CD4-positive, CD25-positive, alpha-beta regulatory T cell (primary cell): ENCODE data around the gene RETREG1. TPM values are rescaled to one million over a fixed set of nuclear protein-coding genes. Genes with fewer than 3 reads are reported as not detected.

Experiments
- ATAC-seq, 2 donors: fragments of 150-1000 bp; cut with Tn5 transposase; one replicate each; pipeline ENCODE4 v1.10.0; 2021; ENCODE audit warnings: low read depth in 2 of 2, moderate number of reproducible peaks in 2 of 2, moderate library complexity in 1 of 2
- DNase-seq, 3 donors: peaks; one replicate each; pipeline versions ENCODE4 v3.0.0 to v3.0.0-alpha.2; 2012 to 2022; ENCODE audit warnings: mixed read lengths in 1 of 3
- H3K27ac ChIP-seq: one replicate; pipeline ENCODE4 v1.7.0; 2013; ENCODE audit warnings: mild to moderate bottlenecking, low read length; ENCODE audit not compliant: insufficient read depth, poor library complexity, severe bottlenecking
- H3K27me3 ChIP-seq: one replicate; pipeline ENCODE4 v1.7.0; 2013; ENCODE audit warnings: low read length; ENCODE audit not compliant: control insufficient read depth, insufficient read depth
- H3K36me3 ChIP-seq: one replicate; pipeline ENCODE4 v1.7.0; 2013; ENCODE audit warnings: mild to moderate bottlenecking, low read length, moderate library complexity; ENCODE audit not compliant: control insufficient read depth, insufficient read depth
- H3K4me1 ChIP-seq: 2 replicates; pipeline ENCODE4 v1.7.0; 2013; ENCODE audit warnings: mild to moderate bottlenecking, low read length; ENCODE audit not compliant: insufficient read depth, control insufficient read depth, poor library complexity, severe bottlenecking
- H3K4me3 ChIP-seq: one replicate; pipeline ENCODE4 v1.7.0; 2013; ENCODE audit warnings: low read depth, mild to moderate bottlenecking, low read length, moderate library complexity
- H3K9me3 ChIP-seq, 2 experiments: 1 replicate in 1 of 2; 2 replicates in 1 of 2; pipeline ENCODE4 v1.7.0; 2013; ENCODE audit warnings: low read length in 2 of 2, mild to moderate bottlenecking in 1 of 2, moderate library complexity in 1 of 2; ENCODE audit not compliant: control insufficient read depth in 2 of 2
- H3K27ac Mint-ChIP-seq, 3 donors: one replicate each; pipeline ENCODE4 v1.8.0; 2020 to 2022; ENCODE audit warnings: mild to moderate bottlenecking in 3 of 3, mixed read lengths in 3 of 3, moderate library complexity in 2 of 3
- H3K27me3 Mint-ChIP-seq: one replicate; pipeline ENCODE4 v1.8.0; 2022; ENCODE audit warnings: mild to moderate bottlenecking, mixed read lengths
- H3K36me3 Mint-ChIP-seq: one replicate; pipeline ENCODE4 v1.8.0; 2020; ENCODE audit warnings: mixed read lengths
- H3K4me1 Mint-ChIP-seq, 4 donors: one replicate each; pipeline ENCODE4 v1.8.0; 2020 to 2022; ENCODE audit warnings: mixed read lengths in 4 of 4, mild to moderate bottlenecking in 1 of 4
- H3K4me3 Mint-ChIP-seq, 4 donors: one replicate each; pipeline ENCODE4 v1.8.0; 2020 to 2022; ENCODE audit warnings: mild to moderate bottlenecking in 4 of 4, mixed read lengths in 4 of 4, moderate library complexity in 3 of 4
- H3K9me3 Mint-ChIP-seq, 7 donors: one replicate each; pipeline ENCODE4 v1.8.0; 2020 to 2022; ENCODE audit warnings: mixed read lengths in 7 of 7, mild to moderate bottlenecking in 3 of 7, moderate library complexity in 2 of 7
- polyA plus RNA-seq, 4 donors: library from polyadenylated mRNA; unstranded; fragments of 300-500 nt; fragmentation: Illumina TruSeq; gene quantifications; one replicate each; pipeline ENCODE4 v1.2.3, GENCODE V29; 2021
- total RNA-seq: library from RNA; stranded (reverse); gene quantifications from one replicate; pipeline ENCODE4 v1.2.3, GENCODE V29; 2022

Gene RETREG1
- total and polyA plus RNA-seq, 5 donors from 2014 or later = 31.0 to 123 (median 64.3) TPM

- Histone ChIP-seq H3K27me3 (no peaks in the 10 kb centered on the region), H3K9me3 (no peaks in the 10 kb centered on the region), H3K4me1 (no peaks in the 10 kb centered on the region), H3K36me3 (peaks cover 8% of the 10 kb centered on the region), H3K27ac (no peak overlapping the region), H3K4me3 (no peak overlapping the region)
- DNase-seq (no peak), ATAC-seq (no peak)
- Mint-ChIP-seq H3K4me3 (peak overlapping the region in 1 of 4 donors; percentile 7), H3K9me3 (no peaks in the 10 kb centered on the region), H3K27me3 (no peaks in the 10 kb centered on the region), H3K4me1 (peaks cover 14 to 62% (median 21%) of the 10 kb centered on the region in 4 donors), H3K36me3 (peaks cover 19% of the 10 kb centered on the region), H3K27ac (peak overlapping the region in 2 of 3 donors; percentile 4 to 29)
Observed at GRCh38 chr5:16531063-16531648, 85.6 kb downstream of the RETREG1 start.

DNA sequence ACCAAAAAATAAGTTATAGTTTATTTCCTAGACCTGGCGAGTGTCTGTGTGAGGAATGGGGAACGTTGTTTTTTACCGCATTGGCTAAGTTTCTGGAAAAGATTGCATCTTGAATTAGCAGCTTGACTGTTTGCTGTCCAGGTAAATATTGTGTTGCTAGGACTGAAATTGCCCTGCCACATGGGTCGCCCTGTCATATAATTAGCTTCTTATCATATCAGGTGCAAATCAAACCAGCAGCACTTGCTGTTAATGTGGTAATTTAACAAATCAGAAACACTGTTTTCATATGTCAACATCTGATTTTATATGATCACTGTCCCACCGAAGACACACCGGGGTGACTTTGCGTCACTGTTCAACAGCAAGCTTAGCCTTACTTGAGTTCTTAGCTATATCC is 87.5 kb downstream of the RETREG1 start:
- no peak overlapping the region for H3K27ac ChIP-seq
- H3K27ac Mint-ChIP-seq = no peak overlapping the region
- no peak for ATAC-seq
- no peaks in the 10 kb centered on the region for H3K9me3 ChIP-seq
- no peak overlapping the region for H3K4me3 ChIP-seq
- H3K36me3 Mint-ChIP-seq = peaks cover 26% of the 10 kb centered on the region
- DNase-seq = no peak
- H3K36me3 ChIP-seq = peaks cover 4% of the 10 kb centered on the region
- H3K4me1 ChIP-seq = no peaks in the 10 kb centered on the region
- H3K27me3 ChIP-seq = no peaks in the 10 kb centered on the region
- H3K27me3 Mint-ChIP-seq = no peaks in the 10 kb centered on the region
- H3K4me1 Mint-ChIP-seq = peaks cover 7 to 66% (median 20%) of the 10 kb centered on the region in 4 donors
- no peak overlapping the region for H3K4me3 Mint-ChIP-seq
- no peaks in the 10 kb centered on the region for H3K9me3 Mint-ChIP-seq

DNA sequence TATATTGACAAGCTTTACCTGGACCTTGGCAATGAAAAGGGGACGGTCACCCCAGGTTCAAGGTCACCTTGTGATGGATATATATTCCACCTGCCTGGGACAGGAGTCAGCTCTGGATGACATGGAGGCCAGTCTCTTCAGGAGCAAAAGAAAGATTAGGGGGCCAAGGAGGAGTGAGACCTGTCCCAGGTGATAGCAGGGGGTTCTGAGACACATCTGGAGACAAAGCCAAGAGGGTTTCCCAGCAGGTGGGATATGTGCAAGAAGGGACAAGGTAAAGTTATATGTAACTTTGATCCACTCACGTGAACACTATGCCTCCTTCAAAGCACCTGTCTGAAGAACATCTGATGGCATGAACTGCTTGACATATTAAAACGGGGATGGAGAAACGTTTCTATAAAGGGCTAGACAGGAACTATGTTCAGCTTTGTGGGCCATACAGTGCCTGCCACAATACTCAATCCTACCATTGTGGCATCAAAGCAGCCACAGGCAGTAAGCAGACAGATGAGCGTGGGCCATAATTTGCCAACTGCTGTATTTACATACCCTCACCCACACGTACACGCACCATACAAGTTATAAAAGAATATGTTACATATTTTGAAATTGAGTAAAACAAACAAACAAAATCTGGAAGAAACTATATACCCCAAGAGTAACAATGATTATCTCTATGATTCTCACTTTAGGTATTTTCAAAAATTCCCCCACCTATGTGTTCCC is 88.3 kb downstream of the RETREG1 start:
- H3K4me1 ChIP-seq = no peaks in the 10 kb centered on the region
- no peaks in the 10 kb centered on the region for H3K9me3 Mint-ChIP-seq
- no peak overlapping the region for H3K27ac Mint-ChIP-seq
- peaks cover 6% of the 10 kb centered on the region for H3K36me3 ChIP-seq
- H3K27ac ChIP-seq = no peak overlapping the region
- peaks cover 6 to 67% (median 19%) of the 10 kb centered on the region in 4 donors for H3K4me1 Mint-ChIP-seq
- DNase-seq (no peak), ATAC-seq (no peak)
- no peak overlapping the region for H3K4me3 Mint-ChIP-seq
- no peaks in the 10 kb centered on the region for H3K9me3 ChIP-seq
- H3K27me3 Mint-ChIP-seq = no peaks in the 10 kb centered on the region
- no peaks in the 10 kb centered on the region for H3K27me3 ChIP-seq
- H3K4me3 ChIP-seq = no peak overlapping the region
- peaks cover 30% of the 10 kb centered on the region for H3K36me3 Mint-ChIP-seq

GRCh38 chr5:16525651-16526050 is 91.1 kb downstream of the RETREG1 start:
- no peaks in the 10 kb centered on the region for H3K27me3 ChIP-seq
- no peak overlapping the region for H3K4me3 Mint-ChIP-seq
- H3K36me3 Mint-ChIP-seq = peaks cover 44% of the 10 kb centered on the region
- ATAC-seq = no peak
- no peaks in the 10 kb centered on the region for H3K4me1 ChIP-seq
- peaks cover 8 to 71% (median 24%) of the 10 kb centered on the region in 4 donors for H3K4me1 Mint-ChIP-seq
- no peak overlapping the region for H3K4me3 ChIP-seq
- peak overlapping the region in 2 of 3 donors; percentile 14 to 45 for H3K27ac Mint-ChIP-seq
- no peak for DNase-seq
- H3K9me3 ChIP-seq = no peaks in the 10 kb centered on the region
- no peaks in the 10 kb centered on the region for H3K9me3 Mint-ChIP-seq
- H3K27me3 Mint-ChIP-seq = no peaks in the 10 kb centered on the region
- H3K27ac ChIP-seq = no peak overlapping the region
- peaks cover 6% of the 10 kb centered on the region for H3K36me3 ChIP-seq

DNA sequence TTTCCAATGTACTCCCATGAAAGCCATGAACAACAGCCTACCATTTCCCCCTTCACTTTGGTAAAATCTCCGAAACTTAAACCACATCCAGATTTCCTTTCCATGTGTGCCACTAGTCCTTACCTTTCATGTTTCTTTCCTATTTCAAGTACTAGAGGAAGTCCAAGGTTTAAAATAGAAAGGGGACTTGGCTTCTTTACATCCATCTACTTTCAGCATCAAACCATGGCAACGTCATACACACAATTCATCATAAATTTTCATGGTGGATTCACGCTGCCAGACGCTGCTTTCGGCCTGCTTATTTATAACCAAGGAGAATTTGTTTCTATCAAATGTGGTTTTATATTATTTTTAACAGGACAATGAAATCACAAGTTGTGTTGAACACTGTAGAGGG is 92.5 kb downstream of the RETREG1 start:
- Mint-ChIP-seq H3K4me1 (peaks cover 8 to 71% (median 26%) of the 10 kb centered on the region in 4 donors), H3K27me3 (no peaks in the 10 kb centered on the region), H3K4me3 (no peak overlapping the region), H3K9me3 (no peaks in the 10 kb centered on the region), H3K27ac (peak overlapping the region in 1 of 3 donors; percentile 31), H3K36me3 (peaks cover 41% of the 10 kb centered on the region)
- no peak for ATAC-seq
- Histone ChIP-seq H3K4me3 (no peak overlapping the region), H3K27me3 (no peaks in the 10 kb centered on the region), H3K9me3 (no peaks in the 10 kb centered on the region), H3K4me1 (no peaks in the 10 kb centered on the region), H3K36me3 (peaks cover 6% of the 10 kb centered on the region), H3K27ac (no peak overlapping the region)
- no peak for DNase-seq

GRCh38 chr5:16521521-16522483 is 95.0 kb downstream of the RETREG1 start:
- Mint-ChIP-seq H3K27ac (peak overlapping the region in 1 of 3 donors; percentile 65), H3K4me3 (no peak overlapping the region), H3K4me1 (peaks cover 6 to 72% (median 27%) of the 10 kb centered on the region in 4 donors), H3K27me3 (no peaks in the 10 kb centered on the region), H3K9me3 (no peaks in the 10 kb centered on the region), H3K36me3 (peaks cover 43% of the 10 kb centered on the region)
- Histone ChIP-seq H3K4me3 (no peak overlapping the region), H3K27me3 (no peaks in the 10 kb centered on the region), H3K36me3 (peaks cover 3% of the 10 kb centered on the region), H3K4me1 (no peaks in the 10 kb centered on the region), H3K9me3 (no peaks in the 10 kb centered on the region), H3K27ac (no peak overlapping the region)
- DNase-seq (no peak), ATAC-seq (no peak)

- Mint-ChIP-seq H3K4me3 (no peak overlapping the region), H3K4me1 (peaks cover 7 to 72% (median 28%) of the 10 kb centered on the region in 4 donors), H3K36me3 (peaks cover 37% of the 10 kb centered on the region), H3K27ac (peak overlapping the region in 1 of 3 donors; percentile 65), H3K9me3 (no peaks in the 10 kb centered on the region), H3K27me3 (no peaks in the 10 kb centered on the region)
- ATAC-seq = no peak
- H3K27me3 ChIP-seq = no peaks in the 10 kb centered on the region
- H3K4me3 ChIP-seq = no peak overlapping the region
- H3K9me3 ChIP-seq = no peaks in the 10 kb centered on the region
- no peaks in the 10 kb centered on the region for H3K4me1 ChIP-seq
- no peak for DNase-seq
- no peak overlapping the region for H3K27ac ChIP-seq
- H3K36me3 ChIP-seq = peaks cover 3% of the 10 kb centered on the region
Observed at GRCh38 chr5:16520841-16521240, 96.0 kb downstream of the RETREG1 start.
